ENCODE data around the gene ZNF777.

ZNF777 gene

DNA sequence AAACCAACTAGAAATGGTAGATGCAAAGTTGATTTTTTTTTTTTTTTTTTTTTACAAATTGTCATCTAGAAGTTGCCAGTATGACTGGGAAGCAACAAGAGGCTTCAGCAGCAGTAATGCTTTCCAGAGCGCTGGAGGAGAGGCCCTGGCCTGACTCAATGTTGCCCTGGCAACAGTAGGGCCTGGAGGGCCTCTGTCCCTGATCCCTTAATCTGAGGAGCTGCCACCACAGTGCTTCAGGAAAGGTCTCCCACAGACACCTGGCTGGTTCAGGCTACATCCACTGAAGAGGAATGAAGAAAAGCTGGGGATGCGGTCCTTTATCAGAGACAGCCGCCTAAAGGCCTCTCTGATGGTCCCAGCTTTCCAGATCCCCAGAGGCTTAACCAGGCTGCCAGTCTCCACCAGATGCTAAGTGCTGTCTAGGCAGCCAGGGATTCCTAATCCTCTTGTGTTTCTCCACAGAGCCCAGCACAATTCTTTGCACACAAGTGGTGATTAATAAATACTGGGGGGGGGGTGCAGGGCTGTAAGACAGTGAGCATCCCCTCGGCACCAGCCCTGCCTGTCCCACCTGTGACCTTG is 33.7 kb downstream of the ZNF777 start:
- no peak for TF ChIP-seq TEAD4 (IDR thresholded peaks at IDR 0.05)
- no peak for TF ChIP-seq RAD21 (IDR thresholded peaks at IDR 0.05; ENCODE audit: low read depth)
- TF ChIP-seq EP300 (IDR thresholded peaks at IDR 0.05; ENCODE audit: borderline replicate concordance): no peak
- no peak for TF ChIP-seq TAF1 (IDR thresholded peaks at IDR 0.05; ENCODE audit: low read depth)
- no peak for TF ChIP-seq TCF12 (IDR thresholded peaks at IDR 0.05; ENCODE audit: low read depth)
- TF ChIP-seq, protein P1, sequence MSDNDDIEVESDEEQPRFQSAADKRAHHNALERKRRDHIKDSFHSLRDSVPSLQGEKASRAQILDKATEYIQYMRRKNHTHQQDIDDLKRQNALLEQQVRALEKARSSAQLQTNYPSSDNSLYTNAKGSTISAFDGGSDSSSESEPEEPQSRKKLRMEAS (IDR thresholded peaks at IDR 0.05): no peak
- no peak for TF ChIP-seq CEBPB (IDR thresholded peaks at IDR 0.05)
- no peak for TF ChIP-seq FOXM1 (IDR thresholded peaks at IDR 0.05; ENCODE audit: borderline replicate concordance, low read depth)
- no peak for TF ChIP-seq YY1 (IDR thresholded peaks at IDR 0.05; ENCODE audit: low read depth)
- TF ChIP-seq NFIC (IDR thresholded peaks at IDR 0.05): no peak
- TF ChIP-seq, protein P2, sequence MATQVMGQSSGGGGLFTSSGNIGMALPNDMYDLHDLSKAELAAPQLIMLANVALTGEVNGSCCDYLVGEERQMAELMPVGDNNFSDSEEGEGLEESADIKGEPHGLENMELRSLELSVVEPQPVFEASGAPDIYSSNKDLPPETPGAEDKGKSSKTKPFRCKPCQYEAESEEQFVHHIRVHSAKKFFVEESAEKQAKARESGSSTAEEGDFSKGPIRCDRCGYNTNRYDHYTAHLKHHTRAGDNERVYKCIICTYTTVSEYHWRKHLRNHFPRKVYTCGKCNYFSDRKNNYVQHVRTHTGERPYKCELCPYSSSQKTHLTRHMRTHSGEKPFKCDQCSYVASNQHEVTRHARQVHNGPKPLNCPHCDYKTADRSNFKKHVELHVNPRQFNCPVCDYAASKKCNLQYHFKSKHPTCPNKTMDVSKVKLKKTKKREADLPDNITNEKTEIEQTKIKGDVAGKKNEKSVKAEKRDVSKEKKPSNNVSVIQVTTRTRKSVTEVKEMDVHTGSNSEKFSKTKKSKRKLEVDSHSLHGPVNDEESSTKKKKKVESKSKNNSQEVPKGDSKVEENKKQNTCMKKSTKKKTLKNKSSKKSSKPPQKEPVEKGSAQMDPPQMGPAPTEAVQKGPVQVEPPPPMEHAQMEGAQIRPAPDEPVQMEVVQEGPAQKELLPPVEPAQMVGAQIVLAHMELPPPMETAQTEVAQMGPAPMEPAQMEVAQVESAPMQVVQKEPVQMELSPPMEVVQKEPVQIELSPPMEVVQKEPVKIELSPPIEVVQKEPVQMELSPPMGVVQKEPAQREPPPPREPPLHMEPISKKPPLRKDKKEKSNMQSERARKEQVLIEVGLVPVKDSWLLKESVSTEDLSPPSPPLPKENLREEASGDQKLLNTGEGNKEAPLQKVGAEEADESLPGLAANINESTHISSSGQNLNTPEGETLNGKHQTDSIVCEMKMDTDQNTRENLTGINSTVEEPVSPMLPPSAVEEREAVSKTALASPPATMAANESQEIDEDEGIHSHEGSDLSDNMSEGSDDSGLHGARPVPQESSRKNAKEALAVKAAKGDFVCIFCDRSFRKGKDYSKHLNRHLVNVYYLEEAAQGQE (IDR thresholded peaks at IDR 0.05; ENCODE audit: low read depth): no peak
- no peak for TF ChIP-seq USF1 (IDR thresholded peaks at IDR 0.05)
- no peak for TF ChIP-seq EGR1 (IDR thresholded peaks at IDR 0.05)
- TF ChIP-seq ZBTB7A (IDR thresholded peaks at IDR 0.05; ENCODE audit: low read depth): no peak
- no peak for TF ChIP-seq CREB1 (IDR thresholded peaks at IDR 0.05; ENCODE audit: low read depth)

DNA sequence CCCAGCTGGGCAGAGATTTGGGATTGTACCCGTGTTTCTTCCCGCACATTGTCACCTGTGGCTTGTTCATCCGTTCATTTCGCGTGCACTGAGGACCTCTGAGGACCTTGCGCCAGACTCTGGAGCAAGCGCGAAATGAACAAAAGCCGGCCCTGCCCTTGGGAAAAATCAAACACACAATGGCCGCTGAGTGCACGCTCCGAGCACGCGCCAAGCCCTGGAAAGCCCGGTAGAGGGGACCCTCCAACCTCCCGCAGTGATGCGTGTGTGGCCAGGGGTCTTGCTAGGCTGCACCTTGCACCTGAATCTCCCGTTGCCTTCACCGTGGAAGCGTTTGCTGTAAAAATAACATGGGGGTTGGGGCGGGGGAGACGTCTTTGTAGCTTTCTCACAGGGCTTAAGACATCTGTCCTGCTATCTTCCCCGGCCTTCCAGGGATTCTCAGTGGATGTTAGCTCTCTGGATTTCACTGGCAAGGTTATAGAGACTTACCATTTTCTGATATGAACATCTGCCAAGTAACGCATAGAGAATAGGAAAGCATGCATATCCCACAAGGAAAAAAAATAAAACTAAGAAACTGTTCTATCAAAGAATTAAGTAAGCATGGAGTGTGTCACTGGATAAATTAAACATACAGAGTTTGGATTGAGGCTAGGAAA is 37.3 kb downstream of the ZNF777 start:
- TF ChIP-seq ZBTB7A (IDR thresholded peaks at IDR 0.05; ENCODE audit: low read depth): no peak
- TF ChIP-seq EGR1 (IDR thresholded peaks at IDR 0.05): no peak
- TF ChIP-seq, protein P1 (IDR thresholded peaks at IDR 0.05): no peak
- no peak for TF ChIP-seq CREB1 (IDR thresholded peaks at IDR 0.05; ENCODE audit: low read depth)
- no peak for TF ChIP-seq TAF1 (IDR thresholded peaks at IDR 0.05; ENCODE audit: low read depth)
- TF ChIP-seq, protein P2 (IDR thresholded peaks at IDR 0.05; ENCODE audit: low read depth): no peak
- no peak for TF ChIP-seq EP300 (IDR thresholded peaks at IDR 0.05; ENCODE audit: borderline replicate concordance)
- TF ChIP-seq RAD21 (IDR thresholded peaks at IDR 0.05; ENCODE audit: low read depth): no peak
- no peak for TF ChIP-seq TEAD4 (IDR thresholded peaks at IDR 0.05)
- no peak for TF ChIP-seq USF1 (IDR thresholded peaks at IDR 0.05)
- TF ChIP-seq FOXM1 (IDR thresholded peaks at IDR 0.05; ENCODE audit: borderline replicate concordance, low read depth): no peak
- TF ChIP-seq TCF12 (IDR thresholded peaks at IDR 0.05; ENCODE audit: low read depth): no peak
- no peak for TF ChIP-seq YY1 (IDR thresholded peaks at IDR 0.05; ENCODE audit: low read depth)
- no peak for TF ChIP-seq NFIC (IDR thresholded peaks at IDR 0.05)
- no peak for TF ChIP-seq CEBPB (IDR thresholded peaks at IDR 0.05)

- TF ChIP-seq CEBPB (IDR thresholded peaks at IDR 0.05) (no peak), FOXM1 (IDR thresholded peaks at IDR 0.05; ENCODE audit: borderline replicate concordance, low read depth) (no peak), TEAD4 (IDR thresholded peaks at IDR 0.05) (no peak), ZBTB7A (IDR thresholded peaks at IDR 0.05; ENCODE audit: low read depth) (no peak), USF1 (IDR thresholded peaks at IDR 0.05) (no peak), RAD21 (IDR thresholded peaks at IDR 0.05; ENCODE audit: low read depth) (no peak), CREB1 (IDR thresholded peaks at IDR 0.05; ENCODE audit: low read depth) (no peak), NFIC (IDR thresholded peaks at IDR 0.05) (no peak), EGR1 (IDR thresholded peaks at IDR 0.05) (no peak)
- TF ChIP-seq, protein P1 (IDR thresholded peaks at IDR 0.05): no peak
Observed at GRCh38 chr7:149422914-149423301, 38.0 kb downstream of the ZNF777 start.

DNA sequence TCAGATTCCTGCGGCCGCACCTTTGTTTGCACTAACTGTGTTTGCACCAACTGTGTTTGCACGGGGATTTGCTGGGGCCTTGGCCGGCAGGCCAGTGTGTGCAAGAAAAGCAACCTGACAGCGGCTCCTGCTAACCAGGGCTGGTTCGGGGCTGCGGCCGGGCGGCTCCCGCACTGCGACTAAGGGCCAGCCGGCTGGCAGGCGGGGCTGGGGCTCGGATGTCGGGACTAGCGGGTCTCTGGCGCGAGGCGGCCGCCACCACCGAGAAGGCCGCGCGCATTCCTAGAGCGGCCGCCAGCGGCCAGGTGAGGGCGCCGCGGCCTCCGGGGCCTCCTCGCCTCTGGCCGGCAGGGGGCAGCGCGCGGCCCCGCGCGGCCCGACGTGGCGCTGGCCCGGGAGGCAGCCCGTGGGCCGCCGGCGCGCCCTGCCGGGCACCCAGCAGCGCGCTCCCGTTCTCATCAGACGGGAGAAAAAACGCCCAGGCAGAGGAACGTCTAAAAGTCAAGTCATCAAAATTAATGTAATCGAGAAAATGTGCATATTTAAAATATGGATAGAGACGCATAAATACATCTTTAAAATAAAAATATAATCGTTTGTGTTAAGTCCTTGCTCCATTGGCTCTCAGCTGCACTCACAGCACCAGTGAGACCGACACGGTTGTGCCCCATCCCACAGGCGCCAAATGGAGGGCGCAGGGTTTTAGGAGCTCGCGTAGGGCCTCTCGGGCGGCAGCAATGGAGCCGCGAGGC is 38.5 kb downstream of the ZNF777 start:
- no peak; the same call in 1 of the 2 replicates for TF ChIP-seq TCF12 (IDR thresholded peaks at IDR 0.05; ENCODE audit: low read depth)
- no peak for TF ChIP-seq CREB1 (IDR thresholded peaks at IDR 0.05; ENCODE audit: low read depth)
- TF ChIP-seq YY1 (IDR thresholded peaks at IDR 0.05; ENCODE audit: low read depth): no peak
- TF ChIP-seq TAF1 (IDR thresholded peaks at IDR 0.05; ENCODE audit: low read depth): peak; percentile 50; the same call in 1 of the 2 replicates
- TF ChIP-seq RAD21 (IDR thresholded peaks at IDR 0.05; ENCODE audit: low read depth): peak; percentile 16; the same call in 1 of the 2 replicates
- no peak for TF ChIP-seq EGR1 (IDR thresholded peaks at IDR 0.05)
- TF ChIP-seq, protein P1 (IDR thresholded peaks at IDR 0.05): peak; percentile 47
